Measurements from ENCODE around the gene SLC8B1.

The SLC8B1 gene

DNA sequence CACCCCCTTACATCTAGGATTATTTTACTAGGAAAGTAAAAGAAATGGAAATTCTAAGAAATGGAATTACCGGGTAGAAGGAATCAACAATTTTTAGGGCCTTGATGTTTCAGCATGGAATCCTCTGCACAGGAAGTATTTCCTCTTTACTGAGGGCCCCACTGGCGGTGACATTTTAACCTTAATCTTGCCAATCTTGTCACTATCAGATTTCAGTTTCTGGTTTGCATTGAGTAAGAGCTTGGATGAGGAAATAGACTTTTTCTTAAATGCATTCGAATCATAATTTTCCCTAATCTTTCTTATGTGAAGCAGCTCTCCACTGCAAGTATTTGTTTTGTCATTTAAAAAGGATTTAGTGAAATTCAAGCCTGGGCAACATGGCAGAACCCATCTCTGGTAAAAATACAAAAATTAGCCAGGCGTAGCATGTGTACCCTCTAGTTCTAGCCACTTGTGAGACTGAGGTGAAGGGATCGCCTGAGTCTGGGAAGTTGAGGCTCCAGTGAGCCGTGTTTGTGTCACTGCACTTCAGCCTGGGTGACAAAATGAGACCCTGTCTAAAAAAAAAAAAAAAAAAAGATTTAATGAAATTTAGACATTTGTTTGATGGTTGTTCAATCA is 73.0 kb downstream of the SLC8B1 start:
- Histone ChIP-seq H3K23ac (ENCODE audit: low read length in 2 of 2) (no peak overlapping the region), H2AK5ac (ENCODE audit: low read length, severe bottlenecking) (no peak overlapping the region), H2BK120ac (ENCODE audit: low read depth, low read length) (no peak overlapping the region), H4K91ac (ENCODE audit: low read length) (no peak overlapping the region), H3K36me3 (ENCODE audit: control insufficient read depth in 1 of 2, insufficient read depth in 2 of 2, low read depth in 1 of 2, low read length in 2 of 2) (peaks cover 21 to 37% of the 10 kb centered on the region in 2 experiments), H3K79me1 (replicated peaks; ENCODE audit: low read length, poor library complexity, severe bottlenecking) (peaks cover 1% of the 10 kb centered on the region), H3K4ac (ENCODE audit: low read depth in 1 of 2, low read length in 2 of 2) (peak overlapping the region in 1 of 2 experiments; percentile 44), H3K4me3 (ENCODE audit: insufficient read depth in 1 of 2, low read depth in 1 of 2, low read length in 2 of 2) (no peak overlapping the region), H3K9me3 (ENCODE audit: control insufficient read depth, low read length) (no peaks in the 10 kb centered on the region), H2AFZ (ENCODE audit: low read depth, low read length) (no peak overlapping the region), H2BK15ac (ENCODE audit: low read depth, poor library complexity, severe bottlenecking) (no peak overlapping the region), H3K27me3 (ENCODE audit: control insufficient read depth in 1 of 2, insufficient read depth in 1 of 2, low read length in 2 of 2) (no peaks in the 10 kb centered on the region), H3K14ac (ENCODE audit: low read length in 2 of 2) (no peak overlapping the region), H3K4me1 (ENCODE audit: control insufficient read depth, insufficient read depth, low read depth, low read length) (peaks cover 11% of the 10 kb centered on the region), H3K18ac (ENCODE audit: low read depth in 1 of 2, low read length in 2 of 2) (peak overlapping the region in 1 of 2 experiments; percentile 35), H4K8ac (ENCODE audit: low read length) (no peak overlapping the region), H2BK5ac (ENCODE audit: low read depth, low read length, poor library complexity, severe bottlenecking) (no peak overlapping the region), H3K9ac (ENCODE audit: low read length) (no peak overlapping the region), H3K27ac (ENCODE audit: low read length, poor library complexity, severe bottlenecking) (no peak overlapping the region), H2BK12ac (ENCODE audit: low read length in 2 of 2) (no peak overlapping the region), H3K4me2 (ENCODE audit: low read length, poor library complexity, severe bottlenecking) (no peak overlapping the region)
- 94% methylated on average over 4 of the region's 6 CpGs for WGBS
- DNase-seq: peak; percentile 31

DNA sequence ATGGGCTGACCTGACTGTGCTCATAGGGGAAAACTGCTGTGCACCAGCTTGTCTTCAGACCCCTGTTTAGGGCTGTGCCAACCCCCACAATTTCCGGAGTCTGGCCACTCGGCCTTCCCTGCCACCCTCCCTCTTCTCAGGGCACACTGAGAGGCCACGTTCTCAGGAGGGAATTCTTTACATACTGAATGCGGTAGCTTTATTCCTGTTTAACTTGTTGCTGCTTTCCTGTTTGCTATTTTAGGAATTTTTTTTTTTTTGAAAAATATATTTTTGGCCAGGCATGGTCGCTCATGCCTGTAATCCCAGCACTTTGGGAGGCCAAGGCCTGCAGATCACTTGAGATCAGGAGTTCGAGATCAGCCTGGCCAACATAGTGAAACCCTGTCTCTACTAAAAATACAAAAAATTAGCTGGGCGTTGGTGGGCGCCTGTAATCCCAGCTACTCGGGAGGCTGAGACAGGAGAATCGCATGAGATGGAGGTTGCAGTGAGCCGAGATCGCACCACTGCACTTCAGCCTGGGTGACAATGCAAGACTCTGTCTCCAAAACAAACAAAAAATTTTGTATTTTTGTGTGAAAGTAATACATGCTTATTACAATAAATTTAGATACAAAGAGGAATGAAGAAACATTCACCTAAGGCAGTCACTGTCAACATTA is 74.1 kb downstream of the SLC8B1 start:
- Histone ChIP-seq H2AFZ (ENCODE audit: low read depth, low read length) (no peak overlapping the region), H3K36me3 (ENCODE audit: control insufficient read depth in 1 of 2, insufficient read depth in 2 of 2, low read depth in 1 of 2, low read length in 2 of 2) (peaks cover 9 to 25% of the 10 kb centered on the region in 2 experiments)

DNA sequence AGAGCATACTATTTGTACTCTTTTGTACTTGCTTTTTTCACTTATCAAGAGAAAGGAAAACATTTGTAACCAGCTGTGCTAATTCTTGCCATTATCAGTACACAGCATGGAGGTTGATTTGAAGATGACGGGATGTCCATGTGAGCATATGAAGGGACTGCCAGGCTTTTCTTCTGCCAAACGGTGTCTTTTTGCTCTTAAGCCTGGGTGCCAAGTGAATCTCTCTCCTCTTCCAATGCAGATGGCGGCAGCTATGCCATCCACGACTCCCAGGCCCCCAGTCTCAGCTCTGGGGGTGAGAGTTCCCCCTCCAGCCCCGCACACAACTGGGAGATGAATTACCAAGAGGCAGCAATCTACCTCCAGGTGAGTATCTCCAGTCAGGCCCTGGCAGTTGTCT is 74.8 kb downstream of the SLC8B1 start:
- Histone ChIP-seq H3K9ac (ENCODE audit: low read length) (no peak overlapping the region), H3K79me1 (replicated peaks; ENCODE audit: low read length, poor library complexity, severe bottlenecking) (peaks cover 1% of the 10 kb centered on the region), H3K4me2 (ENCODE audit: low read length, poor library complexity, severe bottlenecking) (no peak overlapping the region), H2BK15ac (ENCODE audit: low read depth, poor library complexity, severe bottlenecking) (no peak overlapping the region), H3K4me3 (ENCODE audit: insufficient read depth in 1 of 2, low read depth in 1 of 2, low read length in 2 of 2) (no peak overlapping the region), H3K4ac (ENCODE audit: low read depth in 1 of 2, low read length in 2 of 2) (peak overlapping the region; percentile 13 to 59), H2AK5ac (ENCODE audit: low read length, severe bottlenecking) (peak overlapping the region; percentile 47), H4K91ac (ENCODE audit: low read length) (no peak overlapping the region), H3K18ac (ENCODE audit: low read depth in 1 of 2, low read length in 2 of 2) (peak overlapping the region; percentile 30 to 52), H2BK5ac (ENCODE audit: low read depth, low read length, poor library complexity, severe bottlenecking) (no peak overlapping the region), H2AFZ (ENCODE audit: low read depth, low read length) (no peak overlapping the region), H3K9me3 (ENCODE audit: control insufficient read depth, low read length) (no peaks in the 10 kb centered on the region), H3K27me3 (ENCODE audit: control insufficient read depth in 1 of 2, insufficient read depth in 1 of 2, low read length in 2 of 2) (no peaks in the 10 kb centered on the region), H3K36me3 (ENCODE audit: control insufficient read depth in 1 of 2, insufficient read depth in 2 of 2, low read depth in 1 of 2, low read length in 2 of 2) (peaks cover 7 to 22% of the 10 kb centered on the region in 2 experiments), H2BK12ac (ENCODE audit: low read length in 2 of 2) (peak overlapping the region; percentile 72 to 86), H3K23ac (ENCODE audit: low read length in 2 of 2) (no peak overlapping the region), H3K4me1 (ENCODE audit: control insufficient read depth, insufficient read depth, low read depth, low read length) (peaks cover 11% of the 10 kb centered on the region), H3K27ac (ENCODE audit: low read length, poor library complexity, severe bottlenecking) (peak overlapping the region; percentile 65), H4K8ac (ENCODE audit: low read length) (no peak overlapping the region), H3K14ac (ENCODE audit: low read length in 2 of 2) (peak overlapping the region in 1 of 2 experiments; percentile 81), H2BK120ac (ENCODE audit: low read depth, low read length) (no peak overlapping the region)
- WGBS: 94% methylated on average over 5 of the region's 5 CpGs
- DNase-seq: no peak

More for the DNA sequence above, 74.1 kb downstream of the SLC8B1 start:
- H3K14ac ChIP-seq (ENCODE audit: low read length in 2 of 2): peak overlapping the region in 1 of 2 experiments; percentile 81
- peak overlapping the region in 1 of 2 experiments; percentile 59 for H3K4ac ChIP-seq (ENCODE audit: low read depth in 1 of 2, low read length in 2 of 2)
- no peaks in the 10 kb centered on the region for H3K27me3 ChIP-seq (ENCODE audit: control insufficient read depth in 1 of 2, insufficient read depth in 1 of 2, low read length in 2 of 2)
- no peak overlapping the region for H2BK120ac ChIP-seq (ENCODE audit: low read depth, low read length)
- H4K91ac ChIP-seq (ENCODE audit: low read length): no peak overlapping the region
- H3K4me2 ChIP-seq (ENCODE audit: low read length, poor library complexity, severe bottlenecking): no peak overlapping the region
- H3K9ac ChIP-seq (ENCODE audit: low read length): no peak overlapping the region
- H3K4me1 ChIP-seq (ENCODE audit: control insufficient read depth, insufficient read depth, low read depth, low read length): peaks cover 11% of the 10 kb centered on the region
- H2BK12ac ChIP-seq (ENCODE audit: low read length in 2 of 2): peak overlapping the region; percentile 72 to 86
- 81% methylated on average over 8 of the region's 12 CpGs for WGBS
- H4K8ac ChIP-seq (ENCODE audit: low read length): peak overlapping the region; percentile 36
- no peaks in the 10 kb centered on the region for H3K9me3 ChIP-seq (ENCODE audit: control insufficient read depth, low read length)
- no peak overlapping the region for H2BK15ac ChIP-seq (ENCODE audit: low read depth, poor library complexity, severe bottlenecking)
- H3K23ac ChIP-seq (ENCODE audit: low read length in 2 of 2): no peak overlapping the region
- H2BK5ac ChIP-seq (ENCODE audit: low read depth, low read length, poor library complexity, severe bottlenecking): no peak overlapping the region
- peak overlapping the region; percentile 65 for H3K27ac ChIP-seq (ENCODE audit: low read length, poor library complexity, severe bottlenecking)
- peaks cover 1% of the 10 kb centered on the region for H3K79me1 ChIP-seq (replicated peaks; ENCODE audit: low read length, poor library complexity, severe bottlenecking)
- DNase-seq: no peak
- peak overlapping the region; percentile 30 to 52 for H3K18ac ChIP-seq (ENCODE audit: low read depth in 1 of 2, low read length in 2 of 2)
- no peak overlapping the region for H3K4me3 ChIP-seq (ENCODE audit: insufficient read depth in 1 of 2, low read depth in 1 of 2, low read length in 2 of 2)
- H2AK5ac ChIP-seq (ENCODE audit: low read length, severe bottlenecking): peak overlapping the region; percentile 47

DNA sequence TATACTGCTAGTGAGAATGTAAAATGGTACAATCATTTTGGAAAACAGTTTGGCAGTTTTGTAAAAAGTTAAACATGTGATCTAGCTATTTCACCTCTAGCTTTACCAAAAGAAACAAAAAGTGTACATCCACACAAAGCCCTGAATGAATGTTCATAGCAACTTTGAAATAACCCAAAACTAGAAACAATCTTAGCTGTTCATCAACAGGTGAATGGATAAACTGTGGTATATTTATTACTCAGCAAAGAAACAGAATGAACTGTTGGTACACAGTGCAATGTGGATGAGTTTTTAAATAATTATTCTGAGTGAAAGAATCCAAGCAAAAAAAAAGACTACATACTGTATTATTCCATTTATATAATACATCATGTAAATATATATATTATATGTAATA is 77.3 kb downstream of the SLC8B1 start:
- DNase-seq: no peak
- Histone ChIP-seq H3K23ac (ENCODE audit: low read length in 2 of 2) (no peak overlapping the region), H4K8ac (ENCODE audit: low read length) (no peak overlapping the region), H4K91ac (ENCODE audit: low read length) (no peak overlapping the region), H3K9ac (ENCODE audit: low read length) (no peak overlapping the region), H3K4me1 (ENCODE audit: control insufficient read depth, insufficient read depth, low read depth, low read length) (peaks cover 11% of the 10 kb centered on the region), H3K27me3 (ENCODE audit: control insufficient read depth in 1 of 2, insufficient read depth in 1 of 2, low read length in 2 of 2) (no peaks in the 10 kb centered on the region), H3K4ac (ENCODE audit: low read depth in 1 of 2, low read length in 2 of 2) (no peak overlapping the region), H3K4me3 (ENCODE audit: insufficient read depth in 1 of 2, low read depth in 1 of 2, low read length in 2 of 2) (no peak overlapping the region), H2AK5ac (ENCODE audit: low read length, severe bottlenecking) (no peak overlapping the region), H2BK12ac (ENCODE audit: low read length in 2 of 2) (no peak overlapping the region), H2BK5ac (ENCODE audit: low read depth, low read length, poor library complexity, severe bottlenecking) (no peak overlapping the region), H3K18ac (ENCODE audit: low read depth in 1 of 2, low read length in 2 of 2) (no peak overlapping the region), H2BK120ac (ENCODE audit: low read depth, low read length) (no peak overlapping the region), H2BK15ac (ENCODE audit: low read depth, poor library complexity, severe bottlenecking) (no peak overlapping the region), H3K14ac (ENCODE audit: low read length in 2 of 2) (no peak overlapping the region), H3K36me3 (ENCODE audit: control insufficient read depth in 1 of 2, insufficient read depth in 2 of 2, low read depth in 1 of 2, low read length in 2 of 2) (peaks cover 2 to 29% of the 10 kb centered on the region in 2 experiments), H3K4me2 (ENCODE audit: low read length, poor library complexity, severe bottlenecking) (no peak overlapping the region), H3K9me3 (ENCODE audit: control insufficient read depth, low read length) (peaks cover 11% of the 10 kb centered on the region), H2AFZ (ENCODE audit: low read depth, low read length) (no peak overlapping the region), H3K27ac (ENCODE audit: low read length, poor library complexity, severe bottlenecking) (no peak overlapping the region), H3K79me1 (replicated peaks; ENCODE audit: low read length, poor library complexity, severe bottlenecking) (peaks cover 1% of the 10 kb centered on the region)

Data from mesenchymal stem cell (in vitro differentiated cells and primary cell).